Ramos (cell line): ENCODE measurements around the gene PDCD1LG2.

ENCODE experiments used
- in situ Hi-C: fragments of 300-500 bp; cut with MboI; formaldehyde crosslinking; loops from one replicate; pipeline ENCODE4 v1.14.3; 2022; ENCODE audit warnings: low sequenced_read_pairs; ENCODE audit not compliant: unreplicated experiment

PDCD1LG2 gene

DNA sequence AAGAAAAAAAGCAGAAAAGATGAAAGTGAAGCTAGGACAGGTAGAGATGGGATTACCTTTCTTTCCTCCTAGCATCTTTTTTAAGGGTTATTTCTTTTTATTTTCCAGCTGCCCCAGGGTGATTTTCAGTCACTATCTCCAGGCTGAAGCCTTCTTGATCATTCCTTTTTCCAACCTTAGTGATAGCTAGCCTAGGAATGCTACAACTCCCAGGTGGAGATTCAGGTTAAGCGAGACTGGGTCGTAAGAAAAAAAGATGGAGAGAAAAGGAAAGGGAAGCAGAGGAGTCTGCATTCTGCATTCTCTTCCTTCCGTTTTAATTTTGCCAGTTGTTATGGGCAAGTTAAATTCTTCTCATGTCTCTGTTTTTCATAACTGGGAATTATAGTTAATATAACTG lies 81.9 kb downstream of the PDCD1LG2 start:
- in situ Hi-C loops = loop anchor here (5.0 to 25.0 kb wide), 4 partner anchors 150 to 605 kb away; partner anchors contain the start of genes INSL6, JAK2 and RLN2

DNA sequence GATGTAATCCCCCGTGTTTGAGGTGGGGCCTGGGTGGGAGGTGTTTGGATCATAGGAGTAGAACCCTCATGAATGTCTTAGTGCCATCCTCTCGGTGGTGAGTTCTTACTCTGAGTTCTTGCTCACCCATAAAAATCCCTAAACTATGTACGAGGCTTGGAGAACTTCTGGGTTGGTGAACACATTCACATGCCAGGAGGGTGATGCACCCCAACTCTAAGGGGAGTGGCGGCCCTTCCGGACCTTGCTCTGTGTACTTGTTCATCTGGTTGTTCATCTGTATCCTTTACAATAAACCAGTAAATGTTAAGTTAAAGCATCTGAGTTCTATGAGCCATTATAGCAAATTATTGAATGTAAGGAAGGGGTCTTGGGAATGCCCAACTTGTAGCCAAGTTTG lies 82.6 kb downstream of the PDCD1LG2 start:
- in situ Hi-C loops = loop anchor here (5.0 to 25.0 kb wide), 4 partner anchors 151 to 606 kb away; partner anchors contain the start of genes INSL6, JAK2 and RLN2

DNA sequence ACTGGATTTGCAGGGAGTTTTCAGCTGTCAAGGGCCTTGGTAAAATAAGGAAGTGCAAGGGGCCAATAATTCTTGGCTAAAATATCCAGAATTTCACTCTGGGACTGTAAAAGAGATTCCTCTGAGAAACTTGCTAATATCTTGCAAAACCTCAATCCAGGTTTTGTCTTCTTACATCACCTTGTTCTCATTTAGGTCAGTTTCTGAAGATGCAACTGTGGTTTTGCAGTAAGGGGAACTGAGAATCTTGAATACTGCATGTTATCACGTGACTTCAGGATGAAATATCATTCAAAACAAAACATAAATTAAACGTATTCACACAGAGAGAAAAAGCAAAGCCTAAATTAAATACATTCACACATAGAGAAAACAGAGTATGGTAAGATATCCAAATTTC lies 83.6 kb downstream of the PDCD1LG2 start:
- in situ Hi-C loops = loop anchor here (5.0 to 25.0 kb wide), 4 partner anchors 152 to 607 kb away; partner anchors contain the start of genes INSL6, JAK2 and RLN2

DNA sequence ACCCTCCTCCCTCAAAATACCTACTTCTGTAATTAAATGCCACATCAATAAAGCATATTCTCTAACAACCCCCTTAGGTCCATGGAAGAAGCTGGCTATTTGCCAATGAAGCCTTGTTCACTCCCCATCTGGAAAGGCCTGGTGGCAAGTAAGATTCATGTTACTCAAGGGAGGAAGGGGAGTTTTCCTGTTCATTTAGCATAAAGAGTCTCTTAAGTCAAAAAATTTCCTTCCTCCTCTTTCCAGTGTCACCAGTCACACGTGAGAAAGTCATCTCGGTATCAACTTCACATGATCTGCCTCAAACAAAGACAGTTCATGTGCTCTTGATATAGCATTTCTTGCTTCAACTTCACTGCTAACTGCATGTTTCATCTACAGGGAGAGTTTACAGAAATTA lies 85.8 kb downstream of the PDCD1LG2 start:
- in situ Hi-C loops = loop anchor here (5.0 to 25.0 kb wide), 3 partner anchors 284 to 834 kb away; partner anchors contain the start of genes JAK2 and RLN2

DNA sequence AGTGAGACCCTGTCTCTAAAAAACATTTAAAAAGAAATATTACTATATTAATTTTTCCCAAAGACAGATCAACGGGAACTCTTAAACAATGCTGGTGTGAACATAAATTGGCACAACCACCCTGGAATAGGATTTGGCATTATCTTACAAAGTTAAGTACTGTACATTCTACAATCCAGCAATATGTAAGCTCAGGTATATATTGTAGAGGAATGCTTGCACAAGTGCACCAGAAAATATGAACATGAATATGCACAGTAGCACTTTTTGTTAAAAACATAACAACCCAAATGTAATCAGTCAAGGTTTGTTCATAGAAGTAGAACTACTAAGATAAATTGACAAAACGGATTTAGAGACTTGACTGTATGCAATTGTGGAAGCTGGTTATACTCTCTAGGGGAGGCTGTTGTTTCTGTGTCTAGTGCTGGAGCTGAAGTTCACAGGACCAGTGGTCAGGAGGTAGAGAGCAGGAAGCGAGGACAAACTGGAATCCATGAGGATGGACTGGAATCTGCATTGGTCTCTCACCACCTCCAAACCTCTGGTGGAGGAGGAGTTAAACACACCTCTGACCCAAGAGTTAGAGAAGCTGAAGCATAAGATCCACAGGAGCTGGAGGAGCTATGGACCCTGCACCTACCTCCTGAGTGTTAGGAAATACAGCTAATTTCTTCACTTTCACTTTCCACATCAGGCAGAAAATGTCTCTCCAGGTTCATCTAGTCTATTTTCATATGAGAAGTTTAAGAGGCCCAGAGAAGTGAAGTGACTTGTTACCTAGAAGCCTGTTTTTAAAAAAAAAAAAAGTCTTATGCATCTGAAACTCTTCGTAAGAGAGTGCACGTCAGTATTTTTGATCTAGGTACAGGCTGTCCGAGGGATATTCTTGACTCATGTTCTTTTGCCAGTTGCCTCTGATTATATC lies 98.2 kb downstream of the PDCD1LG2 start:
- in situ Hi-C loops = no loop called here

DNA sequence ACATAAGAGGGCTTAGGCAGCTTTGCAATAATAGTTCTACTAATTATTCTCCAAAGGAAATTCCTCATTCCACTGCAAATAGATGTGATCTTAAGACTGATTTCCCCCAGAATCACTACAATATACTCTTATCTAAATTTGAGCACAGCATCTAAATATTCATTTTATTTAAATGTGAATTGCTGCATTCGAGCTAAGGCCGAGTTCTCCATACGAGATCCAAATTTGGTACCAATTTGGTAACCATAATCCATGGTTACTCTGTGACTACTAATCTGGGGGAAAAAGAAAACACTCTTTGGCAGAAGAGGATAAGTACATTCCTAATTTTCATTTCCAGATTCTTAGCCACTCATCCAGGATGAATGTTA lies 98.9 kb downstream of the PDCD1LG2 start:
- in situ Hi-C loops = no loop called here

DNA sequence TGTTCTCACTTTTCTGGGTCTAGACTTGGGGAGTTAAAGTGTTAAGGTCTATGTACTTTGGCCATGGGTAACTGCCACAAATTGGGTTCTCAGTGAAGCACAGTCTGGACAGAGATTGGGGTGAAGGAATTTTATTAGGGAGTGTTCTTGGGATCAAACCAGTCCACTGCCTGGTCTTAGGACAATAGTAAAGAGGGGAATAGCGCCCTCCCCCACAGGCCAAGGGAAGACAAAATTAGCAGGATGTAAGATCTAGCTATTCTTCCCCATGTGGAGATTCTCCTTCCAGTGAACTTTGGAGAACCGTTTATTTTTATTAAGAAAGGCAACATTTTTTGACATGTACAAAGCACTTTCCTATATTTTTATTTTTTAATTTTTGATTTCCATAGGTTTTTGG lies 100.2 kb downstream of the PDCD1LG2 start:
- in situ Hi-C loops = no loop called here

DNA sequence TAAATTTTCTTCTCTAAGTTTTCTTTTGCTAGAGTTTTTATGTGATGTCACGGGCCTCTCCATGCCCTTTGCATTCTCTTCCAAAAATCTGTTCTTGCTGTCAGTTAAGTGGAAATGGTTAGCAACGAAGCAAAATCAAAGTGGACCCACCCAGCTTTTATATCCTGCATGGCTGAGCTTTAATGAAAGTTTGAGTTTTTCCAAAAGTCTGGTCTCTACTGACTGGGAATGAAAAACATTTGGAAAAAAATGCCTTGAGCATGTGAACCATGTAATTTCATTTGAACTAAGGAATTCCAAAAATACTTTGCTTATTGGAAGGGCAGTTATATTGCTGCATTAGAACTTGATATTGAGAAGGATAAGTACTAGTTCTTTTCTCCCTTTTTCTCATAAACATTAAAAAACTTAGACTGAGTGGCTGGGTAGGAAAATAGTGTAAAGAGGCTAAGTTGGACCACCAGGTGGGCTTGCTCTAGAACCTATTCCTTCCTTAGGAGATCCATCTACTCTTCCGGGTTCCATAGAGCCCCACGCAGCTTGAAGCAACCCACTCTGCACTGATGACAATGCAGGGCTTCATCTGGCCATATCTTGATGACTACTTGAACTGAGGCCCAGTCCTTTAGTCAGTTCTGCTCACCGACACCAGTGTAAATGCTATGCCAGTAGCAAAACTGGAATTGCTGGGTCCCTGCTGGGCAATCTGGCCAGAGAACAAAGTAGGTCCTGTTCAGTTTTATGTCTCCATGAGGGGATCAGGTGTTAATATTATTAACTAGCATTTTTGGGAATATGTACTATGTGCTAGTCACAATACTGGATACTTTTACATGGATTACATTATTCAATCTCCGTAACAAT lies 101.2 kb downstream of the PDCD1LG2 start:
- in situ Hi-C loops = no loop called here

DNA sequence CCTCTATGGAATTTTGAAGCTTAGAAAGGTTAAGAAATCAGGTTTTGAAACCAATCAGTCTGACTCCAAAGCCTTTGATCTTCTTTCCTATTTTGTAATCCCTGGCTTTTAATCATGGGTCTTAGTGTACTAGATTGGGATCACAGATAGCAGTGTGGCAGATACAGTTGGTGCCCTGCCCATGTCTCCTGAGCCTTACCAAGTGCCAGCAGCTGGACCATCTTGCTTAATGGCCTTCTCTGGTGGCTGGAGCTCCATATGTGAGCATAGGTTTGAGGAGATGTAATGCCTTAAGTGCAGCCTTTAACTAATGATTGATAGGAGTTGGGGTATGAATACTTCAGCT lies 101.8 kb downstream of the PDCD1LG2 start:
- in situ Hi-C loops = no loop called here

DNA sequence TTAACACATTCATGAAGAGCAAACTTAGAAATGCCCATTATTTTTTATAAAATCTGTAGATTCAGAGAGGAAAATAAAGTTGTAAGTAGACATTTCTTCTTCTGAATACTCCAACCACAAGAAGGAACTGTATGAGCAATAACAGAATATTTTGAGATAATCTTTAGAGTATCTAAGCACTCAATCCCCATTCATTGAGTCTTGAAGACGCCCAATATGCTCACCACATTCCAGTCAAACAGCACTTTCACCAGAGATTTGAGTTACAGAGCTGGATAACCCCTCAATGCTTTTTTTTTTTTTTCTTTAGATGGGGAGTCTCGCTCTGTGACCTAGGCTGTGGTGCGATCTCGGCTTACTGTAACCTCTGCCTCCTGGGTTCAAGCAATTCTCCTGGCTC lies 103.9 kb downstream of the PDCD1LG2 start:
- in situ Hi-C loops = no loop called here

DNA sequence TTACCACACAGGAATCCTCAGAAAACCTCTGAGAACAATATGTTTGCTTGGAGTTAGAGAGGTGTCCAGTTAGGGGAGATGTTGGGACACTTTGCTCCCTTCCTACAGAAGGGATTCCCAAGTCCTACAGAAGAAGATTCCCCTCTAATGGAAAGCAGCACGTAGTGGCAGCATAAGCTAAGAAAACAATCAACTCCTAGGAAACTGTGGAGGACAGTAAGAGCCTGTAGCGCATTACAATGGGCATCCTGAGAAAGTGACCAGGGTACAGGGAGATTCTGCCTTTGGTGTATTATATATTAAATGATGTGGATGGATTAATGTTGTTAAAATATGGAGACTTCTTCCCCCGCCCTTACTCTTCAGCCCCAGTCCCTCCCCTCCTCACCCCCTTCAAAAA lies 104.7 kb downstream of the PDCD1LG2 start:
- in situ Hi-C loops = no loop called here

DNA sequence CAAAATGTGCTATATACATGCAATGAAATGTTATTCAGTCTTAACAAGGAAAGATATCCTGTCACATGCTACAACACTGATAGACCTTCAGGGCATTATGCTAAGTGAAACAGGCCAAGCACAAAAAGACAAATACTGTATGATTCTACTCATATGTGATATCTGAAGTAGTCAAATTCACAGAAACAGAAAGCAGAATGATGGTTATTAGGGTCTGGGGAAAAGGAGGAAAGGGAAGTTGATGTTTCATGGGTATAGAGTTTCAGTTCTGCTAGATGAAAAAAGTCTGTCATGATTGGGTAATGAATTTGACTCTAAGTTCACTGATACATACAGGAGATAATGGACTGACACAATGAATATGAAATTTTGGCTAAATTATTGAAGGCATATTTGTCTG lies 107.4 kb downstream of the PDCD1LG2 start:
- in situ Hi-C loops = no loop called here

DNA sequence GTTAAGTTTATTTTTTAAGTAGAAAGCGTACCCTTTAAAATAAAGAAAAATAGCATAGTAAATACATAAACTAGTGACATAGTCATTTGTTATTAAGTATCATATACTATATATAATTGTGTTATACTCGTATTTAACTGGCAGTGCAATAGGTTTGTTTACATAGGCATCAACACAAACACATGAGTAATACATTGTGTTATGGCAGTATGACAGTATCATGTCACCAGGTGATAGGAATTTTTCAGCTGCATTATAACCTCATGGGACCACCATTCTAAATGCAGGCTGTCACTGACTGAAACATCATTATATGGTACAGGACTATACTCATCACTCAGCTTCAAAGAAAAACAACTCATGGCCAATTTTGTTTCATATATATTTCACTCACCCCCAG lies 110.2 kb downstream of the PDCD1LG2 start:
- in situ Hi-C loops = no loop called here
